ENCODE results near the gene UBE2D3. TPM values are rescaled to one million over a fixed set of nuclear protein-coding genes. Genes with fewer than 3 reads are reported as not detected.

Gene UBE2D3
- total RNA-seq, 1 experiment from 2014 or later, result 235 TPM

- no peak for TF ChIP-seq CTCF (IDR thresholded peaks at IDR 0.05; ENCODE audit: unreplicated experiment)
- Mint-ChIP-seq H3K36me3 (ENCODE audit: insufficient read depth, unreplicated experiment) (peaks cover 20% of the 10 kb centered on the region), H3K27ac (ENCODE audit: unreplicated experiment) (no peak overlapping the region), H3K9me3 (ENCODE audit: low read depth, unreplicated experiment) (no peaks in the 10 kb centered on the region), H3K4me3 (ENCODE audit: low read depth, unreplicated experiment) (peak overlapping the region; percentile 96), H3K27me3 (ENCODE audit: unreplicated experiment) (no peaks in the 10 kb centered on the region), H3K4me1 (ENCODE audit: low read depth, unreplicated experiment) (peaks cover 25% of the 10 kb centered on the region)
- BruUV-seq (replicated peaks), result no TSS peak
- intact Hi-C loops (cut with micrococcal nuclease; ENCODE audit: unreplicated experiment), result no loop called here
- no peak for DNase-seq
- CTCF ChIA-PET, result no interaction called here
These were observed 66.1 kb downstream of the UBE2D3 start for GRCh38 chr4:102761296-102761701.

GRCh38 chr4:102760645-102761295 lies 66.6 kb downstream of the UBE2D3 start, which contains the start of gene MANBA:
MANBA (minus strand) TSS chr4:102760968; CDS start chr4:102760894, 74 bp downstream.
- TF ChIP-seq CTCF (IDR thresholded peaks at IDR 0.05; ENCODE audit: unreplicated experiment), result no peak
- CTCF ChIA-PET, result no interaction called here
- H3K27ac Mint-ChIP-seq (ENCODE audit: unreplicated experiment), result peak within 1 kb of the TSS; percentile 50
- no peaks in the 10 kb centered on the region for H3K27me3 Mint-ChIP-seq (ENCODE audit: unreplicated experiment)
- DNase-seq, result peak; percentile 63
- peaks cover 20% of the 10 kb centered on the region for H3K36me3 Mint-ChIP-seq (ENCODE audit: insufficient read depth, unreplicated experiment)
- H3K4me1 Mint-ChIP-seq (ENCODE audit: low read depth, unreplicated experiment), result peaks cover 25% of the 10 kb centered on the region
- BruUV-seq (replicated peaks), result no TSS peak
- H3K4me3 Mint-ChIP-seq (ENCODE audit: low read depth, unreplicated experiment), result peak within 1 kb of the TSS; percentile 96
- no peaks in the 10 kb centered on the region for H3K9me3 Mint-ChIP-seq (ENCODE audit: low read depth, unreplicated experiment)
- intact Hi-C loops (cut with micrococcal nuclease; ENCODE audit: unreplicated experiment), result no loop called here

- CTCF ChIA-PET, result no interaction called here
- BruUV-seq (replicated peaks), result TSS peak; percentile 38
These were observed 67.3 kb downstream of the UBE2D3 start for GRCh38 chr4:102759831-102760644.

More at GRCh38 chr4:102759831-102760644, 67.3 kb downstream of the UBE2D3 start:
- Mint-ChIP-seq H3K36me3 (ENCODE audit: insufficient read depth, unreplicated experiment) (peaks cover 20% of the 10 kb centered on the region), H3K27me3 (ENCODE audit: unreplicated experiment) (no peaks in the 10 kb centered on the region), H3K4me1 (ENCODE audit: low read depth, unreplicated experiment) (peaks cover 25% of the 10 kb centered on the region), H3K27ac (ENCODE audit: unreplicated experiment) (peak overlapping the region; percentile 50), H3K9me3 (ENCODE audit: low read depth, unreplicated experiment) (no peaks in the 10 kb centered on the region), H3K4me3 (ENCODE audit: low read depth, unreplicated experiment) (peak overlapping the region; percentile 96)
- DNase-seq, result peak; percentile 26
- TF ChIP-seq CTCF (IDR thresholded peaks at IDR 0.05; ENCODE audit: unreplicated experiment), result no peak
- intact Hi-C loops (cut with micrococcal nuclease; ENCODE audit: unreplicated experiment), result no loop called here
